HG02610 (cell line): ENCODE data around the gene OR10S1.
"Not testable (repeated sequence)": the region's sequence is repeated elsewhere in the genome, so short reads cannot be mapped to it uniquely, and the experiment has no call there.

Experiments
- ATAC-seq: cut with Tn5 transposase; IDR thresholded peaks from one replicate; pipeline ENCODE4 v1.9.1; 2021; ENCODE audit warnings: mild to moderate bottlenecking, moderate library complexity; ENCODE audit not compliant: unreplicated experiment

Gene OR10S1

DNA sequence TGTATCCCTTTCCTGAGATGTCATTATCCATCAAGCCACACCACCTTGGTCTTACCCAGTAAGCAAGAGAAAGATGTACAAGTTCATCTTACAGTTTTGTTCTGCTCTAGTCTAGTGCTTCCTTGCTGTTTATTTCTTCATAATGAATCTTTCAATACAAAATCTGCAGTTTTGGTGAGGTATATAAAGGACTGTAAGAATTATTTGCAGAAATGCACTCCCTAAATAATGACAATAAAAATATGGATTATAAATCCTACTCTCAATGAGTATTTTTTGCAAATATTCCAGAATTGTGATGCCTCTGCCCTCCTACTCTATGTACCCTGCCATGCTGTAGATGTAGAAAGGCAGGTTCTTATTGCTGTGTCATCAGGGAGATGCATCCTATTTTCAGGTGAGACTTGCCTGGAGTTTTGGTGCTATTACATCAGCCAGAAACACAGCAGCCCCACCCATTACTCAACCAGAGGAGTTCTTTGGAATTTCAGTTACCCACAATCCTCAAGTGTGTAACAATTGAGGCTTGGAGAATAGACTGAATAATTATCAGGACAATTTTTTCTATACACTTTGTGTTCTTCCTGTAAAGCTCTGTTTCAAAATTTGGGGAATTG lies at the start of gene OR10S1:
OR10S1 (minus strand) TSS at position 51 of the 617 bp plus-strand sequence. CDS start 117 bp downstream, outside the sequence.
- no peak for ATAC-seq

DNA sequence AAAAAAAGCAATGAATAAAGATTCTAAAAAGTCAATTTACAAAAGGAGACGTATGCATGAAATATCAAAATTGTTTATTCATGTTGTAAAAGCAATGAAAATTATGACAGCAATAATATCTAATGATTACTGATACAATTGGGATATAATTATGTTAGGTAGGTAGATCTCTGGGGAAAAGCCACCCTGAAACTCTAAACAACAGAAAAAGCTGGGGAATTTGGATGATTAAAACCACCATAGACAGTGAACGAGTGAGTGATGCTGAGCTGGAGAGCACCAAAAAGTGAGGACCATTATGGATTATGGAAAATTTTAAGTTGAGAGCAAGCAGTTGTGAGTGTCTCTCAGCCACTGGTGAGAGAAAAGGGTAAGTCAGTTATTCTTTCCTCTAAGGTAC lies 48.9 kb upstream of the OR10S1 start, which contains the start of gene OR10G8:
OR10G8 (plus strand) TSS at position 301 of the 400 bp plus-strand sequence. CDS start 2,825 bp downstream, outside the sequence.
- ATAC-seq, result no peak

DNA sequence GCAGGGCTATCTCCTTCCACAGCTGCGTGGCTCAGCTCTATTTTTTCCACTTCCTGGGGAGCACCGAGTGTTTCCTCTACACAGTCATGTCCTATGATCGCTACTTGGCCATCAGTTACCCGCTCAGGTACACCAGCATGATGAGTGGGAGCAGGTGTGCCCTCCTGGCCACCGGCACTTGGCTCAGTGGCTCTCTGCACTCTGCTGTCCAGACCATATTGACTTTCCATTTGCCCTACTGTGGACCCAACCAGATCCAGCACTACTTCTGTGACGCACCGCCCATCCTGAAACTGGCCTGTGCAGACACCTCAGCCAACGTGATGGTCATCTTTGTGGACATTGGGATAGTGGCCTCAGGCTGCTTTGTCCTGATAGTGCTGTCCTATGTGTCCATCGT lies 38.3 kb upstream of the OR10S1 start:
- not testable (repeated sequence) for ATAC-seq

GRCh38 chr11:124012697-124013096 lies 35.1 kb upstream of the OR10S1 start, which contains the start of gene OR10G4:
TSS of gene OR10G4 (plus strand) at chr11:124012997. CDS start at chr11:124015575, 2,578 bp downstream.
- no peak for ATAC-seq

GRCh38 chr11:123995119-123995518 lies 17.5 kb upstream of the OR10S1 start, which contains the start of gene OR10G6:
TSS of gene OR10G6 (minus strand) at chr11:123995161. CDS start at chr11:123995161, 0 bp downstream.
- ATAC-seq, result no peak

DNA sequence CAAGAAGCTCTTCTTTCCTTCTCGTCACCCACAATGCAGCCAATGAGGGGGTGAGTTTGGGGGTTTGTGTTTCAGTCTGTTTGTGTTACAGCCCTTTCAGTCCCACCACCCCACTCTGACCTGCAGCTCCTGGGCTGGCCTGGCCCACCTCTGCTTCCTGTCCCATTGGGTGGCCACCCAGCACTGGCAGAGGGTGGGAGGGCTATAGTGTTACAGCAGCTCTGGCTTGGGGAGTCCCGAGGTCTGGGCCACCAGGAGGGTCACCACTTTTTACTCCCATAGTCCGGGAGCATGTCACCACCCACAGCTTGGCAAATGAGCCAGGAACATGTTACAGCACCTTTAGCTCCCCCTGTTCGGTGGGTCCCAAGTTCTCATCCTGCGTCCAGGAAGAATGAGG lies 1.7 kb upstream of the OR10S1 start:
- ATAC-seq, result no peak

GRCh38 chr11:123976770-123977560 lies 616 bp downstream of the OR10S1 start:
- no peak for ATAC-seq

- no peak for ATAC-seq
Measured at GRCh38 chr11:123973816-123974215, 3.8 kb downstream of the OR10S1 start.

DNA sequence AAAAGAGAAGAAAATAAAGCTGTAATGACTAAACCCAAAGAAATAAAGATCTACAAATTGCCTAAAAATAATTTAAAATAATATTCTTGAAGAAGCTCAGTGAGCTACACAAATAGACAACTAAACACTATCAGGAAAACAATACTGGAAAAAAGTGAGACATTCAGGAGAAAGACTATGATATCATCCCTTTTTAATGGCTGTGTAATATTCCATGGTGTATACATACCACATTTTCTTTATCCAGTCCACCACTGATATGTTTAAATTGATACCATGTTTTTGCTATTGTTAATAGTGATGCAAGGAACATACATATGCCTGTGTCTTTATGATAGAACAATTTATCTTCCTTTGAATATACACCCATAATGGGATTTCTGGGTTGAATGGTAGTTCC lies 20.8 kb downstream of the OR10S1 start:
- no peak for ATAC-seq

DNA sequence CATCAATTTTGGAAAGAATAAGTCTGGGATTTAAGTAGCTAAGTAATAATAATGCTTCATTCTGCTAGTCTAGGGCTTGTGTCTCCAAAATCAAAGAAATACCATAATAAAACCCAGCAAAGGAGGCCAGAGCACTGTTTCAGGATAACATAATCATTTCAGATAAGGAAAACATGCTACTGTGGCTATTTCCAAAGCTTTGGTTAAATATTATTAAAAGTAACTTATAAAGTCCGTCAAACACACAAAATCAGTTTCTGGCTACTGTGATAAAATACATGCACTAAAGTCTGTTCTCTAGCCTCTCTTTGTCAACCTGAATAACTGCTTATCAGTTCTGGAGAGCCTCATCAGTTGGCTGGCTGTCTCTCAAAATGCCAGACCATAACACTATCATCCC lies 32.4 kb downstream of the OR10S1 start:
- no peak for ATAC-seq

- no peak for ATAC-seq
Measured at GRCh38 chr11:123943738-123944137, 33.8 kb downstream of the OR10S1 start, which contains the start of gene OR6T1. TSS of gene OR6T1 (minus strand) at chr11:123943838. CDS start at chr11:123943838, 0 bp downstream.

GRCh38 chr11:123942413-123942812 lies 35.2 kb downstream of the OR10S1 start:
- no peak for ATAC-seq

- ATAC-seq, result no peak
Measured at GRCh38 chr11:123939317-123939716, 38.3 kb downstream of the OR10S1 start, which contains the start of gene OR4D5. TSS of gene OR4D5 (plus strand) at chr11:123939617. CDS start at chr11:123939617, 0 bp downstream.
